ENCODE results near the gene SIRT5.

The SIRT5 gene

DNA sequence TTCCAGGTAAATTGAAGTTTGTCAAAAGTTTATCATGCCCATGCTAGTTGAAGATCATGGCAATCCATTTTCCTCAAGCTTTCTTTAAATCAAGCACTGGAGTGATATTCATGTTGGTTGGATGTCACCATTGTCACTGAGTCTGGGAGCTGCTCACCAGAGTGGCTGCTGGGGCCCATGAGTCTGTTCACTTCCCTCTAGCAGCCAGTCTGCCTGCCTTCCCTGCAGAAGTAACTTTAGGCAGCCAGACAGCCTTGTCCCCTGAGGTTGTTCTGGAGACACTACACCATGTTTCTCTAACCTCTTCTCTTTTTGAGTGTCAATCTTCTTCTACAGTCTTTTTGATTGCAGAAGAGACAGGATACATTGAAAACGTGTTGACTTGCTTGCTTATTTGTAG, 5.5 kb downstream of the SIRT5 start:
- H3K4me3 ChIP-seq (ENCODE audit: low read length in 2 of 2), result no peak overlapping the region
- H3K27ac ChIP-seq (ENCODE audit: low read depth in 2 of 2, low read length in 2 of 2), result no peak overlapping the region
- peaks cover 13 to 14% of the 10 kb centered on the region in 2 donors for H3K36me3 ChIP-seq (ENCODE audit: control insufficient read depth in 2 of 2, insufficient read depth in 2 of 2, low read length in 2 of 2)
- H3K27me3 ChIP-seq (ENCODE audit: control insufficient read depth in 2 of 2, insufficient read depth in 2 of 2, low read length in 2 of 2), result no peaks in the 10 kb centered on the region
- peaks cover 2 to 6% of the 10 kb centered on the region in 2 donors for H3K4me1 ChIP-seq (ENCODE audit: control insufficient read depth in 2 of 2, insufficient read depth in 2 of 2, low read length in 2 of 2)
- no peaks in the 10 kb centered on the region for H3K9me3 ChIP-seq (ENCODE audit: control insufficient read depth in 2 of 2, low read length in 2 of 2)
- no peak overlapping the region for H3K9ac ChIP-seq (ENCODE audit: low read depth in 1 of 2, low read length in 2 of 2)

DNA sequence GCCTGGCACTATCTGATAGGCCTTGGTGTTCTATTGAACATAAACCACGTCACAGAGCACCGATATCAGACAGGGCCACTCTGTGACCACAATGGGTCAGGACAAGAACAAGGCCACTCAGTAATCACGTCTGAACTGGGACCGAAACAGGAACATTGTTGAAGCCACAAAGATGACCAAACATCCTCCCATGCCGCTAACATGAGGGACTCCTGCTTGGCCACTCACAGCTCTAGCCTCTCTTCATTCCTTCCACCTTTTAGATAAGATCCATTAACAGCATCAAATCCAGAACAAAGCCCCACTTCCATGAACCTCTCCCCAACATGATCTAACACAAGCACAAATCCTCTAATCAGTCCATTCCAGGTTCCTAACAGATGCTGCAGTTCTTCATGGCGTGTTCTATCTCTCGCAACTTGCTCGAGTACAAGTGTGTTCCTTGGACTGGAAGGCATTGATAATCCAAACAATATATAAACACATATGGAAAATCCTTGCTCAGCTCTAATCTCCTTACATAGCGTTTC, 7.4 kb downstream of the SIRT5 start:
- no peak overlapping the region for H3K4me3 ChIP-seq (ENCODE audit: low read length in 2 of 2)
- H3K36me3 ChIP-seq (ENCODE audit: control insufficient read depth in 2 of 2, insufficient read depth in 2 of 2, low read length in 2 of 2), result peaks cover 13 to 18% of the 10 kb centered on the region in 2 donors
- H3K9ac ChIP-seq (ENCODE audit: low read depth in 1 of 2, low read length in 2 of 2), result no peak overlapping the region
- H3K9me3 ChIP-seq (ENCODE audit: control insufficient read depth in 2 of 2, low read length in 2 of 2), result no peaks in the 10 kb centered on the region
- no peaks in the 10 kb centered on the region for H3K27me3 ChIP-seq (ENCODE audit: control insufficient read depth in 2 of 2, insufficient read depth in 2 of 2, low read length in 2 of 2)
- no peak overlapping the region for H3K27ac ChIP-seq (ENCODE audit: low read depth in 2 of 2, low read length in 2 of 2)
- H3K4me1 ChIP-seq (ENCODE audit: control insufficient read depth in 2 of 2, insufficient read depth in 2 of 2, low read length in 2 of 2), result no peaks in the 10 kb centered on the region

DNA sequence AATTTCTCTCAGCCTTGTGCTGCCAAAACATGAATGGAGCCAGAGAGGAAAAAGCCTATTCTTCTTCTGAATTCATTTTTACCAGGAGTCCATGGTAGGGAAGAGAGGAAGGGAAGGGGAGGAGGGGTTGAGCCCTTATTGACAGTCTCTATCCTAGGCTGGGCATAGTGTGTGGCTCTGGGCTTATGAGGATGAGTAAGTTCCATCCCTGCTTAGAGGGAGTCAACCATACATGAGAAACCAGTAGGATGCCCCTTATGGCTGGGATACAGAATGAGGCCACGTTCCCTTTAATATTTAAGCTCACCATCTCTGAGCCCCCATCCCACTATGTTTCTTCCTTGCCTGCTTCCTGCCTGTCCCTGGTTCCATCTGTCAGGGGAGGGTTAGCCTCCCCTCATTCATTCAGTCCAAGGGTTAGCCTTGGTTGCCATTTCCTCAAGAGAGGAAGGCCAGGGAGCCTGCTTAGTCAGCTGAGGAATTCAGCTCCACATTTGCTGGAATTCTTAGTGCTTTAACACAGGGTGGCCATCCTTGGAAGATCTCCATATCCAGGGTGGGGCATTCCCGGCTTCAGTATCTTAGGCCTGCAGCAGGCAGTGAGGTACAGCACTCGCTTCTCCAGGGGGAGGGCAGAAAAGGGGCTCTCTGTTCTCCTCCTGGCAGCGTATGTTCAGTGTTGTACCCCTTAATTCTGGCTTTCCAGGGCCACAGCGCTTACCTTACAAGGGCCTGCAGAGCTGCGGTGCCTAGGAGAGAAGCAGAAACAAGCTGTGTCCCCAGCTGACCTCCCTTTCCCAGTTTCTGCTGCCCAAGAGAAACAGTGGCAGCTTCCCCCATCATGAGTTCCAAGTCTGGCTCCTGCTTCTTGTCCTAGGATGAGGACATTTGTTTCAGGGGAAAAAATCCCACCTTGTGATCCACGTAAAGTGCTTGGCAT, 12.5 kb downstream of the SIRT5 start:
- Histone ChIP-seq H3K9me3 (ENCODE audit: control insufficient read depth in 2 of 2, low read length in 2 of 2) (no peaks in the 10 kb centered on the region), H3K36me3 (ENCODE audit: control insufficient read depth in 2 of 2, insufficient read depth in 2 of 2, low read length in 2 of 2) (peaks cover 26 to 39% of the 10 kb centered on the region in 2 donors), H3K27ac (ENCODE audit: low read depth in 2 of 2, low read length in 2 of 2) (no peak overlapping the region), H3K9ac (ENCODE audit: low read depth in 1 of 2, low read length in 2 of 2) (no peak overlapping the region), H3K27me3 (ENCODE audit: control insufficient read depth in 2 of 2, insufficient read depth in 2 of 2, low read length in 2 of 2) (no peaks in the 10 kb centered on the region), H3K4me1 (ENCODE audit: control insufficient read depth in 2 of 2, insufficient read depth in 2 of 2, low read length in 2 of 2) (no peaks in the 10 kb centered on the region), H3K4me3 (ENCODE audit: low read length in 2 of 2) (no peak overlapping the region)

DNA sequence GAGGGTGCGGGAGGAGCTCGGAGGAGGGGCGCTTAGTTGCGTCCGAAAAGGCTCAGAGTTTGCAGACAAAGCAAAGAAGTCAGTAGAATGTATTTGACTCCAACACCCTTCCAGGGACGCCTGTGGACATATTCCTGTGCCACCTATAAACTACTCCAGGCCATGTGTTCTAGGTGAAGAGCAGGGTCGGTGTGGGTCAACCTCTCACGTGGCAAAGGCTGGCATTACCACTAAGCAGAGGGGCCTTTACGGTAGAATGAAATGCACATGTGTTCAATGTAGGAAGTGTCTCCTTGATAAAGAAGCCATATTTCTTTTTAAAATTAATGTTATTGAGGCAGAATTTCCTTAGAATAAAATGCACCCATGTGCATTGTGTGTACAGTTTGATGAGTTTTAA, 15.4 kb downstream of the SIRT5 start:
- no peak overlapping the region for H3K9ac ChIP-seq (ENCODE audit: low read depth in 1 of 2, low read length in 2 of 2)
- H3K4me1 ChIP-seq (ENCODE audit: control insufficient read depth in 2 of 2, insufficient read depth in 2 of 2, low read length in 2 of 2), result no peaks in the 10 kb centered on the region
- no peaks in the 10 kb centered on the region for H3K9me3 ChIP-seq (ENCODE audit: control insufficient read depth in 2 of 2, low read length in 2 of 2)
- peaks cover 42 to 55% of the 10 kb centered on the region in 2 donors for H3K36me3 ChIP-seq (ENCODE audit: control insufficient read depth in 2 of 2, insufficient read depth in 2 of 2, low read length in 2 of 2)
- H3K4me3 ChIP-seq (ENCODE audit: low read length in 2 of 2), result no peak overlapping the region
- H3K27me3 ChIP-seq (ENCODE audit: control insufficient read depth in 2 of 2, insufficient read depth in 2 of 2, low read length in 2 of 2), result no peaks in the 10 kb centered on the region
- H3K27ac ChIP-seq (ENCODE audit: low read depth in 2 of 2, low read length in 2 of 2), result no peak overlapping the region

DNA sequence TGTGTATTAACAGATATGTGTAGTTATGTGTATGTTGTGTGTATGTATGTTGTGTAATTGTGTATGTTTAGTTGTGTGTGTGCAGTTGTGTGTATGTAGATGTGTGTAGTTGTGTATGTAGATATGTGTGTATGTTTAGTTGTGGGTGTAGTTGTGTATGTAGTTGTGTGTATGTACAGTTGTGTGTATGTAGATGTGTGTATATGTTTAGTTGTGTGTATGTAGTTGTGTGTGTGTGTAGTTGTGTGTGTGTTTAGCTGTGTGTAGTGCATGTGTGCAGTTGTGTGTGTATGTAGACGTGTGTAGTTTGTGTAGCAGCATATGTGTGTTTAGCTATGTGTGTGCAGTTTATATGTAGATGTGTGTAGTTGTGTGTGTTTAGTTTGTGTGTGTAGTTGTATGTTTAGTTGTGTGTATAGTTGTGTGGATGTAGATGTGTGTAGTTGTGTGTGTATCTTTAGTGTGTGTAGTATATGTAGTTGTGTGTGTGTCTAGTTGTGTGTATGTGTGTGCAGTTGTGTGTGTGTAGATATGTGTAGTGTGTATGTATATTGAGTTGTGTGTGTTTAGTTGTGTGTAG, 16.3 kb downstream of the SIRT5 start:
- H3K9ac ChIP-seq (ENCODE audit: low read depth in 1 of 2, low read length in 2 of 2), result no peak overlapping the region
- H3K4me3 ChIP-seq (ENCODE audit: low read length in 2 of 2), result no peak overlapping the region
- no peaks in the 10 kb centered on the region for H3K9me3 ChIP-seq (ENCODE audit: control insufficient read depth in 2 of 2, low read length in 2 of 2)
- no peaks in the 10 kb centered on the region for H3K4me1 ChIP-seq (ENCODE audit: control insufficient read depth in 2 of 2, insufficient read depth in 2 of 2, low read length in 2 of 2)
- H3K27ac ChIP-seq (ENCODE audit: low read depth in 2 of 2, low read length in 2 of 2), result no peak overlapping the region
- peaks cover 42 to 64% of the 10 kb centered on the region in 2 donors for H3K36me3 ChIP-seq (ENCODE audit: control insufficient read depth in 2 of 2, insufficient read depth in 2 of 2, low read length in 2 of 2)
- H3K27me3 ChIP-seq (ENCODE audit: control insufficient read depth in 2 of 2, insufficient read depth in 2 of 2, low read length in 2 of 2), result no peaks in the 10 kb centered on the region

DNA sequence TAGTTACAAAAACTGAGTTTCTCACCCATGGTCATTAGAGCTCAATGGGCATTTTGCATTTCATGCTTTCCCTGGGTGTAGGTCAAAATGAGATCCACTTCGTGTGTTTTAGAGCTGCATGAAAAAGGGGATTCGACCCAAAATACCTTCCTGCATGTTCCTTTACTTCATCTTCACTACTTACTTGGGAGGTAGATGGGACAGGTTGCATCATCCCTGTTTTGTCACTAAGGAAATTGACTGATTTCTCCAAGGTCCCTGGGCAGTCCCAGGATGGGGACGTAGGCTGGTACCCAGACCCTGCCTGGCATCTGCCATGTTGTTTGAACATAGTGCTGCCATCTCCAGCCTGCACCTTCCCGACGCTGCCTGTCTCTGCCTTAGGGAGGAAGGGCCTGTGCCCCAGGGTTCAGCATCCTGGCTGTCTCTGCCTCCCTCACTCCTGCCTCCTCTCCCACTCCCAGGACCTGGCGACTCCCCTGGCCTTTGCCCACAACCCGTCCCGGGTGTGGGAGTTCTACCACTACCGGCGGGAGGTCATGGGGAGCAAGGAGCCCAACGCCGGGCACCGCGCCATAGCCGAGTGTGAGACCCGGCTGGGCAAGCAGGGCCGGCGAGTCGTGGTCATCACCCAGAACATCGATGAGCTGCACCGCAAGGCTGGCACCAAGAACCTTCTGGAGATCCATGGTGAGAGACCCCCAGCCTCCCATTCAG, 17.0 kb downstream of the SIRT5 start:
- Histone ChIP-seq H3K27me3 (ENCODE audit: control insufficient read depth in 2 of 2, insufficient read depth in 2 of 2, low read length in 2 of 2) (no peaks in the 10 kb centered on the region), H3K4me1 (ENCODE audit: control insufficient read depth in 2 of 2, insufficient read depth in 2 of 2, low read length in 2 of 2) (no peaks in the 10 kb centered on the region), H3K4me3 (ENCODE audit: low read length in 2 of 2) (no peak overlapping the region), H3K36me3 (ENCODE audit: control insufficient read depth in 2 of 2, insufficient read depth in 2 of 2, low read length in 2 of 2) (peaks cover 44 to 70% of the 10 kb centered on the region in 2 donors), H3K9ac (ENCODE audit: low read depth in 1 of 2, low read length in 2 of 2) (no peak overlapping the region), H3K9me3 (ENCODE audit: control insufficient read depth in 2 of 2, low read length in 2 of 2) (no peaks in the 10 kb centered on the region), H3K27ac (ENCODE audit: low read depth in 2 of 2, low read length in 2 of 2) (no peak overlapping the region)

DNA sequence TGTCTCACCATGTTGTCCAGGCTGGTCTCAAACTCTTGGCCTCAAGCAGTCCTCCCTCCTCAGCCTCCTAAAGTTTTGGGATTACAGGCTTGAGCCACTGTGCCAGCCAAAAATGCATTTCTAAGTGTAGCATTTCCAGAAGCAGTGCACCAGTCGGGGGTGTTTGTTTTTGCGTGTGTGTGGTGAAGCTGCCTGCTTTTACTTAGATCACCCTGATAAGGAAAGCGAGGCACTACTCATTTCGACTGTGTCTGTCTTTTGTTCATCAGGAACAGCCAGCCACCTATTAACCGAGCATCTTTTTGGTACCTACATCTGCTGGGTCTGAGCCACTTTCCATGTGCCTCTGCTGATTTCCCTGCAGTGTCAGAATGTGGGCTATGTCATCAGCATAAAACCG, 18.7 kb downstream of the SIRT5 start:
- H3K27ac ChIP-seq (ENCODE audit: low read depth in 2 of 2, low read length in 2 of 2), result no peak overlapping the region
- peaks cover 34 to 68% of the 10 kb centered on the region in 2 donors for H3K36me3 ChIP-seq (ENCODE audit: control insufficient read depth in 2 of 2, insufficient read depth in 2 of 2, low read length in 2 of 2)
- H3K9me3 ChIP-seq (ENCODE audit: control insufficient read depth in 2 of 2, low read length in 2 of 2), result no peaks in the 10 kb centered on the region
- no peaks in the 10 kb centered on the region for H3K27me3 ChIP-seq (ENCODE audit: control insufficient read depth in 2 of 2, insufficient read depth in 2 of 2, low read length in 2 of 2)
- H3K9ac ChIP-seq (ENCODE audit: low read depth in 1 of 2, low read length in 2 of 2), result no peak overlapping the region
- no peak overlapping the region for H3K4me3 ChIP-seq (ENCODE audit: low read length in 2 of 2)
- no peaks in the 10 kb centered on the region for H3K4me1 ChIP-seq (ENCODE audit: control insufficient read depth in 2 of 2, insufficient read depth in 2 of 2, low read length in 2 of 2)

DNA sequence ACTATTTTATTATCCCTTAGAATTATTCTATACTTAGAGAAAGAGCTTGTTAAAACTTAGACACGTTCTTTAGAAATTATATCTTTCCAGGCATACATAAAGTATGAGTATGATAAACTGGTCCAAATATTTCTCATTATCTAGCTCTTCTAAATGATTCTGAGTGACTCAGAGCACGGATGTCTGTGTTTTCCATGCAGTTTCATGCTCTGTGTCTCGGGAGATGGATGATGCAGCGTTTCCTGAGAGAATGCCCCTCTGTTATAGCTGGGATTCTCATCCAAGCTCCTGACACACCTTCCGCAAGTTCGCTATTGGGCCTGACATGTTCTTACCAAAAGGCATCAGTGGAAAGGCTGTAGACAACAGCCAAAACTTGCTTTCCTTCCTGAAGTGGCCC, 19.3 kb downstream of the SIRT5 start:
- no peak overlapping the region for H3K27ac ChIP-seq (ENCODE audit: low read depth in 2 of 2, low read length in 2 of 2)
- peaks cover 34 to 66% of the 10 kb centered on the region in 2 donors for H3K36me3 ChIP-seq (ENCODE audit: control insufficient read depth in 2 of 2, insufficient read depth in 2 of 2, low read length in 2 of 2)
- no peaks in the 10 kb centered on the region for H3K4me1 ChIP-seq (ENCODE audit: control insufficient read depth in 2 of 2, insufficient read depth in 2 of 2, low read length in 2 of 2)
- H3K9me3 ChIP-seq (ENCODE audit: control insufficient read depth in 2 of 2, low read length in 2 of 2), result no peaks in the 10 kb centered on the region
- no peaks in the 10 kb centered on the region for H3K27me3 ChIP-seq (ENCODE audit: control insufficient read depth in 2 of 2, insufficient read depth in 2 of 2, low read length in 2 of 2)
- no peak overlapping the region for H3K4me3 ChIP-seq (ENCODE audit: low read length in 2 of 2)
- no peak overlapping the region for H3K9ac ChIP-seq (ENCODE audit: low read depth in 1 of 2, low read length in 2 of 2)

DNA sequence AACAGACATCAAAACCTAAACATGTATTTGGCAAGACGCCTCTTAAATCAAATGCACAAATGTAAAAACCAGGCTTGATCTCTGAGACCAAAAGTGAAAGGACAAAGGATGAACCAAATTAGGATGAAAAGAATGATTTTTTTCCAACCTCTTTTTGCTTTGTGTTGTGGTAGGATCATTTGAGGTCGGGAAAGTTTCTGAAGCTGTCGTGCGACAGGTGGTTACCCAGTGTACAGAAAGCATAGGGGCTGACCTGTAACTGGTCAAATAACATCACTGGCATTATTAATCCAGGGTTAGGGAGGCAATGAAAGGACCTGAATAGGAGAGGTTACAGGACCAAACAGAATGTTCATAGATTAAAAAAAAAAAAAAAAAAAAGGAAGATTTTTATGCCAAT, 22.7 kb downstream of the SIRT5 start:
- Histone ChIP-seq H3K27me3 (ENCODE audit: control insufficient read depth in 2 of 2, insufficient read depth in 2 of 2, low read length in 2 of 2) (no peaks in the 10 kb centered on the region), H3K9ac (ENCODE audit: low read depth in 1 of 2, low read length in 2 of 2) (no peak overlapping the region), H3K9me3 (ENCODE audit: control insufficient read depth in 2 of 2, low read length in 2 of 2) (no peaks in the 10 kb centered on the region), H3K27ac (ENCODE audit: low read depth in 2 of 2, low read length in 2 of 2) (no peak overlapping the region), H3K4me3 (ENCODE audit: low read length in 2 of 2) (no peak overlapping the region), H3K4me1 (ENCODE audit: control insufficient read depth in 2 of 2, insufficient read depth in 2 of 2, low read length in 2 of 2) (no peaks in the 10 kb centered on the region), H3K36me3 (ENCODE audit: control insufficient read depth in 2 of 2, insufficient read depth in 2 of 2, low read length in 2 of 2) (peaks cover 39 to 66% of the 10 kb centered on the region in 2 donors)

DNA sequence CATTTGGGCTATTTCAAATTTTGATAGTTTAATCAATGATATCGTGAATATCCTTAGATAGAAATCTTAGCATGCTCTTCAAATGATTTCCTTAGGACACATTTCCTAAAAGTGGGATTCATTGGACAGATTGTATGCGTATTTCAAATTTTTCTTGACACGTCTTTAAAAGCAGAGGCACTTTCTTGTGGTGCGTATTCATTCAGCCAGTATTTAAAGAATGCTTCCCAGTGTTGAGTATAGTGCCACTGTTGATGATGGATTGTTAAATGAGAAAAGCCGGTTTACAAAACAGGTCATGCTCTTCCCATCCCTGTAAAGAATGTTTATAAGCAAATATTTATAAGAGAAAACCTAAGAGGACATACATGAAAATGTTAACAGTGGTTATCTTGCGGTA, 25.6 kb downstream of the SIRT5 start:
- no peaks in the 10 kb centered on the region for H3K27me3 ChIP-seq (ENCODE audit: control insufficient read depth in 2 of 2, insufficient read depth in 2 of 2, low read length in 2 of 2)
- H3K4me3 ChIP-seq (ENCODE audit: low read length in 2 of 2), result no peak overlapping the region
- H3K9ac ChIP-seq (ENCODE audit: low read depth in 1 of 2, low read length in 2 of 2), result no peak overlapping the region
- H3K4me1 ChIP-seq (ENCODE audit: control insufficient read depth in 2 of 2, insufficient read depth in 2 of 2, low read length in 2 of 2), result no peaks in the 10 kb centered on the region
- H3K27ac ChIP-seq (ENCODE audit: low read depth in 2 of 2, low read length in 2 of 2), result no peak overlapping the region
- peaks cover 31 to 58% of the 10 kb centered on the region in 2 donors for H3K36me3 ChIP-seq (ENCODE audit: control insufficient read depth in 2 of 2, insufficient read depth in 2 of 2, low read length in 2 of 2)
- no peaks in the 10 kb centered on the region for H3K9me3 ChIP-seq (ENCODE audit: control insufficient read depth in 2 of 2, low read length in 2 of 2)

Measured in mucosa of rectum (tissue), 2 donors.